Liver (tissue), 9 donors: ENCODE results near the gene TSSC4. TPM values are rescaled to one million over a fixed set of nuclear protein-coding genes. Genes with fewer than 3 reads are reported as not detected.

ENCODE experiments used
- DNase-seq: peaks from one replicate; pipeline ENCODE4 v3.0.0-alpha.2; 2017; ENCODE audit warnings: low spot score
- H3K27ac ChIP-seq, 2 donors: one replicate each; pipeline ENCODE4 v1.7.0; 2013; ENCODE audit warnings: inconsistent platforms in 2 of 2, low read length in 2 of 2, control low read depth in 1 of 2, low read depth in 1 of 2, mild to moderate bottlenecking in 1 of 2
- H3K27me3 ChIP-seq, 4 donors: one replicate each; pipeline versions ENCODE4 v1.6.1 to v1.7.0; 2013; ENCODE audit warnings: low read length in 3 of 4, inconsistent platforms in 1 of 4, mild to moderate bottlenecking in 1 of 4, moderate library complexity in 1 of 4; ENCODE audit not compliant: control insufficient read depth in 4 of 4, insufficient read depth in 4 of 4
- H3K36me3 ChIP-seq, 4 donors: one replicate each; pipeline versions ENCODE4 v1.6.1 to v1.7.0; 2013; ENCODE audit warnings: low read length in 3 of 4, mild to moderate bottlenecking in 3 of 4, low read depth in 1 of 4, moderate library complexity in 1 of 4; ENCODE audit not compliant: control insufficient read depth in 4 of 4, insufficient read depth in 3 of 4
- H3K4me1 ChIP-seq, 4 donors: one replicate each; pipeline versions ENCODE4 v1.6.1 to v1.7.0; 2013; ENCODE audit warnings: low read length in 3 of 4, mild to moderate bottlenecking in 3 of 4, moderate library complexity in 1 of 4; ENCODE audit not compliant: control insufficient read depth in 4 of 4, insufficient read depth in 4 of 4
- H3K4me3 ChIP-seq, 3 donors: one replicate each; pipeline versions ENCODE4 v1.6.1 to v1.7.0; 2013; ENCODE audit warnings: low read length in 3 of 3, control low read depth in 1 of 3, low read depth in 1 of 3, mild to moderate bottlenecking in 1 of 3
- H3K9ac ChIP-seq, 2 donors: one replicate each; pipeline ENCODE4 v1.7.0; 2013; ENCODE audit warnings: low read length in 2 of 2, mild to moderate bottlenecking in 2 of 2, moderate library complexity in 2 of 2, control low read depth in 1 of 2, low read depth in 1 of 2
- H3K9me3 ChIP-seq, 4 donors: one replicate each; pipeline versions ENCODE4 v1.6.1 to v1.7.0; 2013; ENCODE audit warnings: low read length in 3 of 4; ENCODE audit not compliant: control insufficient read depth in 4 of 4
- EGR1 ChIP-seq, 2 donors: IDR thresholded peaks; 2 replicates each; pipeline ENCODE4 v1.6.1; 2016 to 2018; ENCODE audit warnings: antibody characterized with exemption in 2 of 2, low read depth in 2 of 2
- GABPA ChIP-seq, 2 donors: IDR thresholded peaks in 1 of 2; conservative IDR thresholded peaks in 1 of 2; 2 replicates each; pipeline ENCODE4 v1.6.1; 2016; ENCODE audit warnings: antibody characterized with exemption in 2 of 2, mild to moderate bottlenecking in 1 of 2, moderate library complexity in 1 of 2
- HNF4A ChIP-seq, 2 donors: conservative IDR thresholded peaks; 2 replicates each; pipeline ENCODE4 v1.6.1; 2016; ENCODE audit warnings: antibody characterized with exemption in 2 of 2, mild to moderate bottlenecking in 2 of 2
- JUND ChIP-seq, 2 donors: IDR thresholded peaks; 2 replicates each; pipeline ENCODE4 v1.6.1; 2016; ENCODE audit warnings: antibody characterized with exemption in 2 of 2
- NR2F2 ChIP-seq: IDR thresholded peaks from 2 replicates; pipeline ENCODE4 v1.6.1; 2016; ENCODE audit warnings: antibody characterized with exemption
- RAD21 ChIP-seq, 2 donors: IDR thresholded peaks; 2 replicates each; pipeline ENCODE4 v1.6.1; 2016; ENCODE audit warnings: antibody characterized with exemption in 2 of 2, mild to moderate bottlenecking in 2 of 2
- RXRA ChIP-seq, 2 donors: IDR thresholded peaks; 2 replicates each; pipeline ENCODE4 v1.6.1; 2017 to 2018; ENCODE audit warnings: antibody characterized with exemption in 2 of 2, mild to moderate bottlenecking in 1 of 2
- SP1 ChIP-seq: IDR thresholded peaks from 2 replicates; pipeline ENCODE4 v1.6.1; 2018; ENCODE audit warnings: antibody characterized with exemption, mild to moderate bottlenecking
- TAF1 ChIP-seq: conservative IDR thresholded peaks from 2 replicates; pipeline ENCODE4 v1.6.1; 2016; ENCODE audit warnings: antibody characterized with exemption, mild to moderate bottlenecking
- WGBS: extraction: QIAGEN DNeasy Blood & Tissue Kit; methylation state at CpG from one replicate; pipeline ENCODE4 v1.1.7; 2013; 5-methylcytosine and 5-hydroxymethylcytosine counted together
- polyA plus RNA-seq, 2 donors: library from polyadenylated mRNA; stranded (reverse) in 1 of 2; unstranded in 1 of 2; fragments of 200-250 nt in 1 of 2; fragments of >200 nt in 1 of 2; fragmentation: Nextera tagmentation in 1 of 2; extraction: Ambion mirVana in 1 of 2; gene quantifications; one replicate each; pipeline versions ENCODE4 v1.2.1 to v1.2.3, GENCODE V29; 2013 to 2015
- total RNA-seq, 2 donors: library from RNA; depleted of rRNA; stranded (reverse); fragments of >200 nt; gene quantifications; one replicate each; pipeline ENCODE4 v1.2.3, GENCODE V29; 2014
- TF ChIP-seq, protein P1 (sequence below): fragments of 150-350 bp; IDR thresholded peaks from 2 replicates; pipeline ENCODE4 v1.5.1; 2017; ENCODE audit warnings: improper control_type of control experiment, low read depth, low read length; ENCODE audit not compliant: missing input control
- TF ChIP-seq, protein P2 (sequence below): IDR thresholded peaks from 2 replicates; pipeline ENCODE4 v1.6.1; 2016; ENCODE audit warnings: antibody characterized with exemption, mild to moderate bottlenecking
- TF ChIP-seq, protein P3 (sequence below): IDR thresholded peaks from 2 replicates; pipeline ENCODE4 v1.6.1; 2016; ENCODE audit warnings: antibody characterized with exemption
- TF ChIP-seq, protein P4 (sequence below): IDR thresholded peaks from 2 replicates; pipeline ENCODE4 v1.6.1; 2016; ENCODE audit warnings: antibody characterized with exemption
- donor health status: healthy.
- donor health status: healthy.
- donor health status: healthy.
- donor health status: healthy.
- donor health status: healthy.

TSSC4 gene
- total and polyA plus RNA-seq, 4 donors: 15.8 to 19.1 (median 17.6) TPM

DNA sequence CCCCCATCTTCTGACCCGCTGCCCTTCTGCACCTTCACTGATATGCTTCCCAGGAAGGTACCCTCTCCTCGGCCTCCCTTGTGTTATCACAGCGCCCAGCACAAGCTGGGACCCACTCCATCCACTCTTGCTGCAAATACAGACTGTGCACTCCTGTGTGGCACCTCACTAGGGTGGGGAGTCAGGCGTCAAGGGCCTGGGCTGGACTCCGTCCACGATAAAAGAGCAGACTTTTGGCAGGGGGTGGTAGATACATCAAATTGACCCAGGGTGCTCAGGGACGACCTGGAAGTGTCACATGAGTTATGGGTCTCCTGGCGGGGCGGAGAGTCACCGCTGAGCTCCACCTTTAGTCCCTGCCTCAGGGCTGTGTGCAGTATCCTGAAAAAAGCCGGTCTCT is 42.9 kb downstream of the TSSC4 start:
- Histone ChIP-seq H3K9me3 (no peaks in the 10 kb centered on the region), H3K27ac (no peak overlapping the region), H3K36me3 (no peaks in the 10 kb centered on the region), H3K4me1 (peaks cover 0 to 13% (median 1%) of the 10 kb centered on the region in 4 donors), H3K9ac (no peak overlapping the region), H3K27me3 (peaks cover 0 to 3% (median 1%) of the 10 kb centered on the region in 4 donors), H3K4me3 (no peak overlapping the region)
- TF ChIP-seq GABPA (IDR thresholded peaks at IDR 0.05 in 1 of 2, conservative IDR thresholded peaks at IDR 0.05 in 1 of 2) (no peak), JUND (IDR thresholded peaks at IDR 0.05) (no peak), RXRA (IDR thresholded peaks at IDR 0.05) (no peak), HNF4A (conservative IDR thresholded peaks at IDR 0.05) (no peak), EGR1 (IDR thresholded peaks at IDR 0.05; ENCODE audit: low read depth in 2 of 2) (no peak)
- TF ChIP-seq, protein P1, sequence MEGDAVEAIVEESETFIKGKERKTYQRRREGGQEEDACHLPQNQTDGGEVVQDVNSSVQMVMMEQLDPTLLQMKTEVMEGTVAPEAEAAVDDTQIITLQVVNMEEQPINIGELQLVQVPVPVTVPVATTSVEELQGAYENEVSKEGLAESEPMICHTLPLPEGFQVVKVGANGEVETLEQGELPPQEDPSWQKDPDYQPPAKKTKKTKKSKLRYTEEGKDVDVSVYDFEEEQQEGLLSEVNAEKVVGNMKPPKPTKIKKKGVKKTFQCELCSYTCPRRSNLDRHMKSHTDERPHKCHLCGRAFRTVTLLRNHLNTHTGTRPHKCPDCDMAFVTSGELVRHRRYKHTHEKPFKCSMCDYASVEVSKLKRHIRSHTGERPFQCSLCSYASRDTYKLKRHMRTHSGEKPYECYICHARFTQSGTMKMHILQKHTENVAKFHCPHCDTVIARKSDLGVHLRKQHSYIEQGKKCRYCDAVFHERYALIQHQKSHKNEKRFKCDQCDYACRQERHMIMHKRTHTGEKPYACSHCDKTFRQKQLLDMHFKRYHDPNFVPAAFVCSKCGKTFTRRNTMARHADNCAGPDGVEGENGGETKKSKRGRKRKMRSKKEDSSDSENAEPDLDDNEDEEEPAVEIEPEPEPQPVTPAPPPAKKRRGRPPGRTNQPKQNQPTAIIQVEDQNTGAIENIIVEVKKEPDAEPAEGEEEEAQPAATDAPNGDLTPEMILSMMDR: no peak
- DNase-seq: no peak
- WGBS: 48% methylated on average over 11 of the region's 11 CpGs

DNA sequence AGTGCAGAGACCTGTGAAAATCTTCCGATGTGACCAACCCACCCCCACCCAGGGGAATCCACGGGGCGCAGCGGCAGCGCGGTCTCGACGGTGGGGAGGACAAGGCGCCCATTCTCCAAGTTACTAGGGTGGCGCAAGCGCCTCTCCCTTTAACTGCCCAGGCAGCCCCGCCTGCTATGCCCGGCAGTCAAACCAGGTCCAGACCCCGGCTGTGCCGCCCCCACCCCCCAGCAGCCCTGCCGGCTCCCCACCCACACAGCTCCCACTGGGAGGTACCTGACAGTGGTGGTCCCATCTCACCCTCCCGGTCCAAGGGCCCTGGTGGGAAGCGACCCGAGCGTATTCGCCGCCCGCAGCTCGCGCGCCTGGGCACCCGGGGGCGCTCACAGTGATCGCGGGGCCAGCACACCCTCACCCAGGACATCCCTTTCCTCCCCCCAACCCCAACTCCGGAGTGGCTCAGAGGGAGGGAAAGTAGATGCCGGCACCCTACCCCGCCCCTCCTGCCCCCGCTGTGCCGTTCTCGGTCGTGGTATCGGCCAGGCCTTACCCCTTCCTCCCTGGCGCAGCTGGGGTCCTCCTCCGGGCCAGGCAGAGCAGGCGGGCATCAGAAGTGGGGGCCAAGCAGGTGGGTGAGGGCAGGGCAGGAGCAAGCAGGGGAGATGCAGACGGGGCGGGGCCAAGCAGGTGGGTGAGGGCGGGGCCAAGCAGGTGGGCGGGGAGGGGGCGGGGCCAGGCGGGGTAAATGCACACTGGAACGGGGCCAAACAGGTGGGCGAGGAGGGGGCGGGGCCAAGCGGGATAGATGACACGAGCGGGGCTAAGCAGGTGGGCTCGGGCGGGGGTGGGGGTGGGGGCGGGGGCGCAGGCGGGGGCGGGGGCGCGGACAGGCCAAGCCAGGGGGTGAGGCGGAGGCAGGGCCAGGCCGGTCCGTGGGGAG is 43.6 kb downstream of the TSSC4 start, which contains the start of gene TRPM5:
TSS of gene TRPM5 (minus strand) at position 634 of the 940 bp plus-strand sequence. CDS start 21,478 bp downstream, outside the sequence.
- TF ChIP-seq SP1: no peak
- TF ChIP-seq, protein P1: no peak
- no peak for TF ChIP-seq NR2F2
- TF ChIP-seq RAD21 (IDR thresholded peaks at IDR 0.05): no peak
- TF ChIP-seq HNF4A (conservative IDR thresholded peaks at IDR 0.05): no peak
- TF ChIP-seq JUND (IDR thresholded peaks at IDR 0.05): no peak
- TF ChIP-seq EGR1 (IDR thresholded peaks at IDR 0.05; ENCODE audit: low read depth in 2 of 2): no peak
- TF ChIP-seq TAF1: no peak
- TF ChIP-seq, protein P2, sequence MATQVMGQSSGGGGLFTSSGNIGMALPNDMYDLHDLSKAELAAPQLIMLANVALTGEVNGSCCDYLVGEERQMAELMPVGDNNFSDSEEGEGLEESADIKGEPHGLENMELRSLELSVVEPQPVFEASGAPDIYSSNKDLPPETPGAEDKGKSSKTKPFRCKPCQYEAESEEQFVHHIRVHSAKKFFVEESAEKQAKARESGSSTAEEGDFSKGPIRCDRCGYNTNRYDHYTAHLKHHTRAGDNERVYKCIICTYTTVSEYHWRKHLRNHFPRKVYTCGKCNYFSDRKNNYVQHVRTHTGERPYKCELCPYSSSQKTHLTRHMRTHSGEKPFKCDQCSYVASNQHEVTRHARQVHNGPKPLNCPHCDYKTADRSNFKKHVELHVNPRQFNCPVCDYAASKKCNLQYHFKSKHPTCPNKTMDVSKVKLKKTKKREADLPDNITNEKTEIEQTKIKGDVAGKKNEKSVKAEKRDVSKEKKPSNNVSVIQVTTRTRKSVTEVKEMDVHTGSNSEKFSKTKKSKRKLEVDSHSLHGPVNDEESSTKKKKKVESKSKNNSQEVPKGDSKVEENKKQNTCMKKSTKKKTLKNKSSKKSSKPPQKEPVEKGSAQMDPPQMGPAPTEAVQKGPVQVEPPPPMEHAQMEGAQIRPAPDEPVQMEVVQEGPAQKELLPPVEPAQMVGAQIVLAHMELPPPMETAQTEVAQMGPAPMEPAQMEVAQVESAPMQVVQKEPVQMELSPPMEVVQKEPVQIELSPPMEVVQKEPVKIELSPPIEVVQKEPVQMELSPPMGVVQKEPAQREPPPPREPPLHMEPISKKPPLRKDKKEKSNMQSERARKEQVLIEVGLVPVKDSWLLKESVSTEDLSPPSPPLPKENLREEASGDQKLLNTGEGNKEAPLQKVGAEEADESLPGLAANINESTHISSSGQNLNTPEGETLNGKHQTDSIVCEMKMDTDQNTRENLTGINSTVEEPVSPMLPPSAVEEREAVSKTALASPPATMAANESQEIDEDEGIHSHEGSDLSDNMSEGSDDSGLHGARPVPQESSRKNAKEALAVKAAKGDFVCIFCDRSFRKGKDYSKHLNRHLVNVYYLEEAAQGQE: no peak
- TF ChIP-seq, protein P3, sequence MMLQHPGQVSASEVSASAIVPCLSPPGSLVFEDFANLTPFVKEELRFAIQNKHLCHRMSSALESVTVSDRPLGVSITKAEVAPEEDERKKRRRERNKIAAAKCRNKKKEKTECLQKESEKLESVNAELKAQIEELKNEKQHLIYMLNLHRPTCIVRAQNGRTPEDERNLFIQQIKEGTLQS: no peak
- TF ChIP-seq, protein P4, sequence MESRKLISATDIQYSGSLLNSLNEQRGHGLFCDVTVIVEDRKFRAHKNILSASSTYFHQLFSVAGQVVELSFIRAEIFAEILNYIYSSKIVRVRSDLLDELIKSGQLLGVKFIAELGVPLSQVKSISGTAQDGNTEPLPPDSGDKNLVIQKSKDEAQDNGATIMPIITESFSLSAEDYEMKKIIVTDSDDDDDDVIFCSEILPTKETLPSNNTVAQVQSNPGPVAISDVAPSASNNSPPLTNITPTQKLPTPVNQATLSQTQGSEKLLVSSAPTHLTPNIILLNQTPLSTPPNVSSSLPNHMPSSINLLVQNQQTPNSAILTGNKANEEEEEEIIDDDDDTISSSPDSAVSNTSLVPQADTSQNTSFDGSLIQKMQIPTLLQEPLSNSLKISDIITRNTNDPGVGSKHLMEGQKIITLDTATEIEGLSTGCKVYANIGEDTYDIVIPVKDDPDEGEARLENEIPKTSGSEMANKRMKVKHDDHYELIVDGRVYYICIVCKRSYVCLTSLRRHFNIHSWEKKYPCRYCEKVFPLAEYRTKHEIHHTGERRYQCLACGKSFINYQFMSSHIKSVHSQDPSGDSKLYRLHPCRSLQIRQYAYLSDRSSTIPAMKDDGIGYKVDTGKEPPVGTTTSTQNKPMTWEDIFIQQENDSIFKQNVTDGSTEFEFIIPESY: no peak
- WGBS: 12% methylated on average over 64 of the region's 64 CpGs
- no peak for DNase-seq
- H3K9me3 ChIP-seq: no peaks in the 10 kb centered on the region
- no peak within 1 kb of the TSS for H3K9ac ChIP-seq
- H3K27ac ChIP-seq: no peak within 1 kb of the TSS
- peak within 1 kb of the TSS in 1 of 3 donors; percentile 54 for H3K4me3 ChIP-seq
- peaks cover 0 to 3% (median 1%) of the 10 kb centered on the region in 4 donors for H3K27me3 ChIP-seq
- peaks cover 0 to 13% (median 1%) of the 10 kb centered on the region in 4 donors for H3K4me1 ChIP-seq
- no peaks in the 10 kb centered on the region for H3K36me3 ChIP-seq
